H7 (cell line): ENCODE data around the gene FUT7. TPM values are rescaled to one million over a fixed set of nuclear protein-coding genes. Genes with fewer than 3 reads are reported as not detected.

Experiments
- DNase-seq: peaks from one replicate; pipeline ENCODE4 v3.0.0; 2012
- H3K27me3 ChIP-seq: 2 replicates; pipeline ENCODE4 v1.6.0; 2011; ENCODE audit warnings: mild to moderate bottlenecking, low read length; ENCODE audit not compliant: control insufficient read depth, insufficient read depth
- H3K36me3 ChIP-seq: replicated peaks from 2 replicates; pipeline ENCODE4 v1.5.1; 2011; ENCODE audit warnings: low read length; ENCODE audit not compliant: control insufficient read depth, insufficient read depth
- H3K4me3 ChIP-seq: 2 replicates; pipeline ENCODE4 v1.5.1; 2011; ENCODE audit warnings: low read depth, mild to moderate bottlenecking, control low read depth, low read length, moderate library complexity; ENCODE audit not compliant: insufficient read depth
- total RNA-seq: library from RNA; depleted of rRNA; stranded (reverse); fragments of >200 nt; shearing (Covaris generic); gene quantifications from 2 replicates; pipeline ENCODE4 v1.2.3, GENCODE V29; 2014

The FUT7 gene
- total RNA-seq, 1 experiment from 2014 or later, result not detected

DNA sequence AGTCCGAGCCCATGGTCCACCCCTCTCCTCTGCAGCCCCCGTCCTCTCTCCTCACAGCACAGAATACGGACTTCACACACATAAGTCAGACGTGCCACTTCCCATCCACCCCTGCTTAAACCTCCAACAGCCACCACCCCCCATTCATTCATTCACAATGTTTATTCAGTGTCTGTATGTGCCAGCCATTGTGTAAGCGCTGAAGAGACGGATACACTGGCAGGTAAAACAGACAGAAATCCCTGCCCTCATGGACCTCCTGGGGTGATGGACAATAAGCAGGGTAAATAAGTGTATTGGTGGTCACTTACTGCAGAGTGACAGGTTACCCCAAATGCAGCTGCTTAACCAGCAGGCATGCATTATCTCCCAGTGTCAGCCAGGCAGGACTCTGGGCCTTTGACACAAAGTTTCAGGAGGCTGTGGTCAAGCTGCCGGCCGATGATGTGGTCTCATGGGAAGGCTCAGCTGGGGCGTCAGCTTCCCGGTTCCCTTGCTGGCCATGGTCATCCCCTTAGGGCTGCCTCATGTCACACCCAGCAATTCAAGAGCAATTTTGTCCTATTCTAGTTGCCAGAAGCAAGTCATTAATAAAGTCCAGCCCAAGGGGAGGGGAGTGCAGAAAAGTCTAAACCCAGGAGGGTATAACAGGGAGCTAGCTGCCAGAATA is 41.5 kb downstream of the FUT7 start:
- DNase-seq, result no peak
- peaks cover 8% of the 10 kb centered on the region for H3K27me3 ChIP-seq
- peaks cover 2% of the 10 kb centered on the region for H3K36me3 ChIP-seq
- H3K4me3 ChIP-seq, result no peak overlapping the region

DNA sequence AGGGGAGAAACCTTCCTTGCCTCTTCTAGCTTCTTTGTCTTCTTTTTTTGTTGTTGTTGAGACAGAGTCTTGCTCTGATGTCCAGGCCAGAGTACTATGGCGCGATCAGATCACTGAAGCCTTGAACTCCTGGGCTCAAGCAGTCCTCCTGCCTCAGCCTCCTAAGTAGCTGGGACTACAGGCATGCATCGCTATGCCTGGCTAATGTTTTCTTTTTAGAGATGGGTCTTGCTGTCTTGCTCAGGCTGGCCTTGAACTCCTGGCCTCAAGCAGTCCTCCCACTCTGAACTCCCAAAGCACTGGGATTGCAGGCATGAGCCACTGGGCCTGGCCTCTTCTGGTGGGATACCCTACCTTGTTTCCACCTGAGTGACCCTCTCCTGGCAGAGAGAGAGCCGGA is 43.0 kb downstream of the FUT7 start:
- Histone ChIP-seq H3K4me3 (no peak overlapping the region), H3K27me3 (peaks cover 12% of the 10 kb centered on the region), H3K36me3 (peaks cover 2% of the 10 kb centered on the region)
- no peak for DNase-seq

DNA sequence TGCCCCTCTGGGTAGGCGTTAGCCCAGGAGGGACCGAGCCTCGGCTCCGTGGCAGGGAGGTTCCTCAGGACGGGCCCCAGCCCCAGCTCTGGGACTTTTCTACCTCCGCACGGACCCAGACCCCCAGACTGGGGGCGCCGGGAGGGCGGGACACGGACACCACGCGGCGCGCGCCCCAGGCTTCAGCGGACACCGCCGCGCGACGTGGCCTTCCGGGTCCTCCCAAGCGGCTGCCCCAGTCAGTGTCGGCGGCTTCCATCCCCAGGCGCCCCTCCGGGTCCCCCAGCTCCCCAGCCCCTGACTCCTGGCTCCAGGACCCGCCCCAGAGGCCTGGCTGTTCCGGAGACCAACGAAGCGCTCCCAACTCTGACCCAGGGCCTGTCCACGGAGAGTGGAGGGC is 46.0 kb downstream of the FUT7 start:
- DNase-seq, result peak; percentile 80
- Histone ChIP-seq H3K36me3 (no peaks in the 10 kb centered on the region), H3K4me3 (peak overlapping the region; percentile 28; the same call in 1 of the 2 replicates), H3K27me3 (peaks cover 8% of the 10 kb centered on the region; the same call in 1 of the 2 replicates)

DNA sequence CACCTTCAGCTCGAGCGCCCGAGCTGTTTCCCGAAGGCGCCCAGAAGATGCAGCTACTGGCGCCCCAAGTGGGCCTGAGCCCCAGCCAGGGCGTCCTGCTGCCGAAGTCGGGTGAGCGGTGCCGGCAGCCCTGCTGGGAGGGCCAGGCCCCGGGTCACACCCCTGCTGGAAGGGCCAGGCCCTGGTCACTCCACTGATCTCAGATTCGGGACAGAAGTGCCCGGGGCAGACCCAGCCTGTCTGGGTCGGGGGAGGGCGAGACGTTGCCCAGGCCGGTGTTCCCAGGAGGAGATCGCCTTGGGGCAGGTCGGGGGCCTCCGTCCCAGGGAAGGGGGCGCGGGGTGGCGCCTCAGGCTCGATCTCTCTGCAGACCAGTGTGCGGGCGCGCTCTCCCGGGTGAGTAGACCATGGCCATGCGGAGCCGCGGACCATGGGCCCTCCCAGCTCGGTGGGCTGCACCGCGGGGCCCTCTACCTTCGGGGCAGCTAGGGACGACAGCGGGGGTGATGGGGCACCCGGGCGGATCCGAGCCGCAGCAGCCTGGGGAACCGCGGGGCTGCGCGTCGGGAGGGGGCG is 46.8 kb downstream of the FUT7 start:
- H3K27me3 ChIP-seq, result peaks cover 8% of the 10 kb centered on the region; the same call in 1 of the 2 replicates
- DNase-seq, result peak; percentile 84
- H3K36me3 ChIP-seq, result no peaks in the 10 kb centered on the region
- H3K4me3 ChIP-seq, result peak overlapping the region; percentile 28; the same call in 1 of the 2 replicates

DNA sequence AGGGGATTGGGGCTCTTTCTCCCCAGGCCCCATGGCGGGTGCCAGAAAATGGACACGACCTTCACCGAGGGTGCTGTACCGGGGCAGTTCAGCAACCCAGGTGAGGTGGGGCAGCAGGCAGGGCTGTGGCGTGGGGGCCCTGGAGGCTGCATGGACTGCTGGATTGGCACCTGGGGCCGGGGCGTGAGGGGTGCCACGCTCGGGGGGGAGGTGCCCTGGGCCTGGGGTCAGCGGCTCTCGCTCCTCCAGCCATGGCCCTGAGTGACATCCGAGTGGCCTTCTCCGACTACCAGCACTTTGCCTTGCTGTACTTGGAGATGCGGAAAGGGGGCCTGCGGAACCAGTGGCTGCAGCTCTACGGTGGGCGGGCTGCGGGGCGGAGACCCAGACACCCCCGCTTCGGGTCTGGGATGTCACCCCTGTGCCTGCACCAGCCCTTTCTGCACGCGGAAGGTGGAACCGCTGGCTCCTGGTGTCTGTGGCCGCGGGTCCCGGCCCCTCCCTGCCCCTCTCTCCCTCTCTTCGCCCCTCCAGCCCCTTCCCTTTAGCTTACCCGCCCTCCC is 47.3 kb downstream of the FUT7 start:
- no peak for DNase-seq
- Histone ChIP-seq H3K27me3 (peaks cover 8% of the 10 kb centered on the region; the same call in 1 of the 2 replicates), H3K4me3 (no peak overlapping the region; the same call in 1 of the 2 replicates), H3K36me3 (no peaks in the 10 kb centered on the region)

DNA sequence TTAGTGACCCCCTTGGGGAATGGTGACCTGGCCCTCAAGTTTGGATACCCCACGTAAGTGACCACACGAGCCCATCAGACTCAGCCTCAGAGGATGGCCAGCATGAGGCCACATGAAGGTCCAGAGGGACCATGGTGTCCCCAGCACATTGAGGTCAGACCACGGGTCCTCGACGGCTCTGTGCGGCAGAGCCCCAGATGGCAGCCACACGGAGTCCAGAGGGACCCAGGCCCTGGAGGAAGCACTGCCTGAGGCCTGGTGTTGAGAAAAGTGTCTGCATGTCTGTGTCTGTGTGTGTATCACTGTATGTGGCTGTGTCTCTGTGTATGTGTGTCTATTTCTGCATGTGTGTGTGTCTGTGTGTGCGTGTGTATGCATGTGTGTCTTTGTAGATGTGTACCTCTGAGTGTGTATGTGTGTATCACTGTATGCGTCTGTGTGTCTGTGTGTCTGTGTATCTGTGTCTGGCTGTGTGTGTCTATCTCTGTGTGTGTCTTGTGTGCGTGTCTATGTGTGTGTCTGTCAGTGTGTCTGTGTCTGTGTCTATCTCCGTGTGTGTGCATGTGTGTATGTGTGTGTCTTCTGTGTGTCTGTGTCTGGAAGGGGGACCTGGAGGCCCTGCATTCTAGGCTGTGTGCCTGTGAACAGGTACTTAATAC is 48.1 kb downstream of the FUT7 start:
- H3K4me3 ChIP-seq, result no peak overlapping the region
- no peaks in the 10 kb centered on the region for H3K36me3 ChIP-seq
- peaks cover 10% of the 10 kb centered on the region for H3K27me3 ChIP-seq
- DNase-seq, result no peak

DNA sequence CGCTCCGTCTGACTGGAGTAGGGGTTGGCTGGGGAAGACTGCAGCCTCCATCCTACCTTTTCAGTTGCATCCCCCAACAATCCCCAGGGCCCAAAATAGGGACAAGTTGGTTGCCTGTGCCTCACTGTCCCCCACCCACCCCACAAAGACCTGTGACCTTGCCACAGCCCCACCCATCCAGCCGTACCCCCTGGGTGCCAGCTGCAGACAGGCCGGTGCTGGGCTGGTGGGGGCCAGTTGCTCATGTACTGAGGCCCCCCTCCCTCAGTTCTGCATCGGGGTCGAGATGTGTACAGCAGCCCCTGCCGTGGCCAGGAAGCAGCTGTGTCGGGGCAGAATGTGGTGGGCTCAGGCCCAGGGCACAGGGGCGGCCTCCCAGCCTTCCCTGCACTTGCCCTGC is 48.7 kb downstream of the FUT7 start:
- Histone ChIP-seq H3K4me3 (no peak overlapping the region), H3K27me3 (peaks cover 10% of the 10 kb centered on the region), H3K36me3 (no peaks in the 10 kb centered on the region)
- no peak for DNase-seq

DNA sequence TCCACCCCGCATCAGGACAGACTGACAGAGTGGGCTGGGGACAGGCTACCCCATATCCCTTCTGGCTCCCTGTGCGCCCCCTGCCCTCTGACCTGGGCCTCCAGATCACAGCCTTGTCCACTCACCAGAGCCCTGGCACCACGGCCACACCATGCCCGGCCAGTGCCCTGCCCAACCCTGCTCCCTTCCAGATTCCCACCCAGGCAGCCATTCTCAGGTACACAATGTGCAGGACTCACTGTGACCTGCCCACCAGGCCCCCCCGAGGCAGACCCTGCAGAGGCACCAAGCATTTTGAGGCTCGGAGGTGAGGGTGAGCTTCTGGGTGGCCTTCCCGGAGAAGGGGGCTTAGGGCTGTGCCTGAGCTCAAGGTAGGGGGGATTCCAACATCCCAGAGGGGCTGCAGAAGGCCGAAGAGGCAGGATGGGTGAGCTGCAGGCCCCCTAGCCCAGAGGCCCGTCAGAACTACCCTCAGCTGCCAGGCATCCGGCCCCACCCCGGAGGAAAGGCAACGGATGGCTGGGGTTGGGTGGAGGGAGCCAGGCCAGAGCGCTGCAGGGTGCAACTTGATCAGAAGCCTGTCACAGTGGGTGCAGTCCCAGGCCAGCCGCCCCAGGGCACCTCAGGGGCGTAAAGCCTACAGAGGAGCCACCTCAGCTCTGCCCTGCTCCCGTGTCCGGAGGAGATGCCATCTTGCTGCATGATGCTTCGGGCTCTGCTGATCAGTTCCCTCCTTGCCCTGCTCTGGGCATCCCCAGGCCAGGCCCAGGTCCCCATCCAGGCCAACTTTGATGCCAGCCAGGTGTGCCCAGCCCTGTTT is 49.4 kb downstream of the FUT7 start, which contains the start of gene LCNL1:
TSS of gene LCNL1 (plus strand) at position 762 of the 820 bp plus-strand sequence. CDS start 594 bp downstream, outside the sequence.
- DNase-seq, result no peak
- no peaks in the 10 kb centered on the region for H3K36me3 ChIP-seq

DNA sequence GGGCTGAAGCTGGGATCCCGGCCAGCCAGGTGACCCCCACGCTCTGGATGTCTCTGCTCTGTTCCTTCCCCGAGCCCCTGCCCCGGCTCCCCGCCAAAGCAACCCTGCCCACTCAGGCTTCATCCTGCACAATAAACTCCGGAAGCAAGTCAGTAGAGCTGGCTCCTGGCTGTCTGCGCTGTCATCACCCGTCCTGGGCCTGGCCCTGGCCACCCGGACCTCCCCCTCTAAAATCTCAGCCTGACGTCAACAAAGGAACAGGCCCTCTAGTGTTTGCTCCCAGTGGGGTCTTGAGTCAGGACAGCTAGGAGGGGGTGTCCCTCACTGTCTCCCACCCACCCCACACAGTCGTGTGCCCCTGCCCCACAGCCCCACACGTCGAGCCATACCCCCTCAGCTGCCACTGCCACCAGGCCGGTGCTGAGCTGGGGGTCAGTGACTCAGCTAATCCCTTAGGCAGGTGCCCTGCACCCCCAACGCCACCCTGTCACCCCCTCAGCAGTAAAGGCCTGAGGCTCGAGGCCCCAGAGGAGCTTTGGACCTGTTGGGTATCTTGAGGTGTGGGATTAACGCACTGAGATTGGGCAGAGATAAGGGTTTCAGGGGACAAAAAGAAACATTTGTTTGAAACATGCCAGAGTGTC is 50.2 kb downstream of the FUT7 start:
- Histone ChIP-seq H3K27me3 (peaks cover 17% of the 10 kb centered on the region), H3K4me3 (no peak overlapping the region), H3K36me3 (no peaks in the 10 kb centered on the region)
- no peak for DNase-seq

More for the DNA sequence above, 49.4 kb downstream of the FUT7 start, which contains the start of gene LCNL1:
- peaks cover 15% of the 10 kb centered on the region for H3K27me3 ChIP-seq
- H3K4me3 ChIP-seq, result no peak within 1 kb of the TSS

DNA sequence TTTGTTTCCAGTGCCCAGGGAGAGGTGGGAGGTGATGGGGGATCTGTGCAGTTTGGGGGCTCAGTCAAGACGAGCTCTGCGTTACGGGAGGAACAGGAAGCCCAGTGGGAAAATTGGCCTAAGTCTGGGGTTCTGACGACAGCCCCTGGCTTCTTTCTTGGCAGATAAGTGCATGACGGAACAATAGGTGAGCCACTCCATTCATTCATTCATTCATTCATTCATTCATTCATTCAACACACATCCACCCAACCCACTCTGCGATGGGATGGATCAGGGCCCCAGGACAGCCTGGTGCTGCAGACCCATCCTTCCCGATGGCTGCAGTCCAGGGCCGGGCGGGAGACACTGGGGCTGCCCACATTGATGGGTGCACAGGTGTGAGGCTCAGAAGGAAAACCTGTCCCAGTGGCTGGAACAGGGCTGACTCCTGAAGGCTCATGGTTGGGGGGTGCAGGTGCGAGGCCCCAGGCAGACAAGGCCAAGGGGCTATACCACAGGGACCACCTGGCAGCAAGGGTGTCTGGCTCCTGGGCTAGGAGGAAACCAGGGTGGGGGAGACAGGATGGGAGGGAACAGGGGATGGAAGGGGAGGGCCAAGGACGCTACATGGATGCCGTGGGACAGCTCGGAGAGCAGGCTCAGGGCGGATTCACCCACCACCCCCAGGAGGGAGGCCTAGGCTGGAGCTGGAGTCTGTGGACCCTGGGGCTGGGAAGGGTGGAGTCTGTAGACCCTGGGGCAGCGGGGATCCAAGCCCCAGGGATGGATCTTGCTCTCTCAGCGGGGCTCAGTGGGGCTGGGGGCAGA is 51.0 kb downstream of the FUT7 start:
- H3K36me3 ChIP-seq, result no peaks in the 10 kb centered on the region
- no peak overlapping the region for H3K4me3 ChIP-seq
- H3K27me3 ChIP-seq, result peaks cover 15% of the 10 kb centered on the region
- no peak for DNase-seq
